H1 (cell line): Measurements from ENCODE around the gene DGKD. TPM values are rescaled to one million over a fixed set of nuclear protein-coding genes. Genes with fewer than 3 reads are reported as not detected.

Experiments used
- CBX5 ChIP-seq: fragments of 300-800, 300-1000 bp; sonication (generic); IDR thresholded peaks from 2 replicates; pipeline ENCODE4 v1.7.1; 2016; ENCODE audit warnings: antibody characterized with exemption, low read length, low read depth
- SAP30 ChIP-seq: fragments of 300-600 bp; sonication (generic); IDR thresholded peaks from 2 replicates; pipeline ENCODE4 v1.7.1; 2012; ENCODE audit warnings: low read length, moderate library complexity, mild to moderate bottlenecking, inconsistent platforms; ENCODE audit not compliant: insufficient read depth, insufficient replicate concordance
- polyA plus RNA-seq, 7 experiments: library from polyadenylated mRNA; depleted of rRNA in 3 of 7; stranded (reverse) in 5 of 7; unstranded in 2 of 7; fragments of >200 nt in 5 of 7; fragments of 200-250 nt in 2 of 7; gene quantifications; 1 replicate in 5 of 7; 2 replicates in 1 of 7; 4 replicates in 1 of 7; pipeline versions ENCODE4 v1.2.1 to v1.2.3, GENCODE V29; 2011 to 2013; ENCODE audit warnings: missing spikeins in 2 of 7, mixed read lengths in 2 of 7
- total RNA-seq: library from RNA; stranded (reverse); fragmentation: NEBNext Ultra II Directional; extraction: Animal tissue kit (Norgen Biotek cat#: 25700); gene quantifications from 2 replicates; pipeline ENCODE4 v1.2.1, GENCODE V29; 2021
- TF ChIP-seq, protein P1 (sequence below): fragments of 300-600 bp; sonication (generic); IDR thresholded peaks from 2 replicates; pipeline ENCODE4 v1.7.1; 2012; ENCODE audit warnings: low read length, moderate library complexity, mild to moderate bottlenecking, inconsistent platforms; ENCODE audit not compliant: insufficient replicate concordance

The DGKD gene
- total and polyA plus RNA-seq, 2 of the 8 experiments (the other 6 are each of a cell fraction or from before 2014, with no cell fraction given), result 7.7 to 30.9 TPM

DNA sequence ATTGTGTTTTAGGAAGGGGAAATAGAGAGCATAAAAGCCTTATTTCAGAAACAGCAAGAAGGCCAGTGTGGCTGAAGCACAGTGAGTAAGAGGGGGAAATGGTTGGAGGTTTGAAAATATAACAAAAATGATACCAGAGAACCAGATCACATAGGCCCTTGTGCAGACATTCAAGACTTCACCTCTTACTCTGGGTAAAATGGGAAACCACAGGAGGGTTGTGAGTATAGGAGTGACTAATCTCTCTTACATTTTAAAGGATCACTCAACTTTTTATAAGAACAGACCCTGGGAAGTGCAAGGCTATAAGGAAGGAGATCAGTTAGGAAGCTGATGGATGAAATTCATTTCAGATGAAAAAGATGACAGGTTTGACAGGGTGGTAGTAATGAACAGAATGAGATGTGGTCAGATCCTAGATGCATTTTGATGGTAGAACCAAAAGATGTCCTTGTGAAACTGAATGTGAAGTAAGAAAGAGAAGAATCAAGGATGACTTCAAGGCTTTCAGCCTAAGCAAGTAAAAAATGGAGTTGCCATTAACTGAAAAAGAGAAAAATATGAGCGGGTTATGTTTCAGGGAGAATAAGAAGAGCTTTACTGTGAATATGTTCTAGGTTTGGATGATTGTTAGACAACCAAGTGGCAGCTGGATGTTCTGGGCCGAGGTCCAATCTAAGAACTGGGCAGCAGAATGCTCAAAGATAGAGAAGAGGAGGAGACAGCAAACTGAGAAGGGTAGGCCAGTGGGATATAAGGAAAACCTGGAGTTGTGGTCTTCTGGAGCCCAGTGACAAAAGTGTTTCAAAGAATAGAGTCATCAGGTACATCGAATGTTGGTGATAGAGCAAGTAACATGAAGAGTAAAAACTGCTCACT lies 147.1 kb downstream of the DGKD start (continued):
- TF ChIP-seq, protein P1, sequence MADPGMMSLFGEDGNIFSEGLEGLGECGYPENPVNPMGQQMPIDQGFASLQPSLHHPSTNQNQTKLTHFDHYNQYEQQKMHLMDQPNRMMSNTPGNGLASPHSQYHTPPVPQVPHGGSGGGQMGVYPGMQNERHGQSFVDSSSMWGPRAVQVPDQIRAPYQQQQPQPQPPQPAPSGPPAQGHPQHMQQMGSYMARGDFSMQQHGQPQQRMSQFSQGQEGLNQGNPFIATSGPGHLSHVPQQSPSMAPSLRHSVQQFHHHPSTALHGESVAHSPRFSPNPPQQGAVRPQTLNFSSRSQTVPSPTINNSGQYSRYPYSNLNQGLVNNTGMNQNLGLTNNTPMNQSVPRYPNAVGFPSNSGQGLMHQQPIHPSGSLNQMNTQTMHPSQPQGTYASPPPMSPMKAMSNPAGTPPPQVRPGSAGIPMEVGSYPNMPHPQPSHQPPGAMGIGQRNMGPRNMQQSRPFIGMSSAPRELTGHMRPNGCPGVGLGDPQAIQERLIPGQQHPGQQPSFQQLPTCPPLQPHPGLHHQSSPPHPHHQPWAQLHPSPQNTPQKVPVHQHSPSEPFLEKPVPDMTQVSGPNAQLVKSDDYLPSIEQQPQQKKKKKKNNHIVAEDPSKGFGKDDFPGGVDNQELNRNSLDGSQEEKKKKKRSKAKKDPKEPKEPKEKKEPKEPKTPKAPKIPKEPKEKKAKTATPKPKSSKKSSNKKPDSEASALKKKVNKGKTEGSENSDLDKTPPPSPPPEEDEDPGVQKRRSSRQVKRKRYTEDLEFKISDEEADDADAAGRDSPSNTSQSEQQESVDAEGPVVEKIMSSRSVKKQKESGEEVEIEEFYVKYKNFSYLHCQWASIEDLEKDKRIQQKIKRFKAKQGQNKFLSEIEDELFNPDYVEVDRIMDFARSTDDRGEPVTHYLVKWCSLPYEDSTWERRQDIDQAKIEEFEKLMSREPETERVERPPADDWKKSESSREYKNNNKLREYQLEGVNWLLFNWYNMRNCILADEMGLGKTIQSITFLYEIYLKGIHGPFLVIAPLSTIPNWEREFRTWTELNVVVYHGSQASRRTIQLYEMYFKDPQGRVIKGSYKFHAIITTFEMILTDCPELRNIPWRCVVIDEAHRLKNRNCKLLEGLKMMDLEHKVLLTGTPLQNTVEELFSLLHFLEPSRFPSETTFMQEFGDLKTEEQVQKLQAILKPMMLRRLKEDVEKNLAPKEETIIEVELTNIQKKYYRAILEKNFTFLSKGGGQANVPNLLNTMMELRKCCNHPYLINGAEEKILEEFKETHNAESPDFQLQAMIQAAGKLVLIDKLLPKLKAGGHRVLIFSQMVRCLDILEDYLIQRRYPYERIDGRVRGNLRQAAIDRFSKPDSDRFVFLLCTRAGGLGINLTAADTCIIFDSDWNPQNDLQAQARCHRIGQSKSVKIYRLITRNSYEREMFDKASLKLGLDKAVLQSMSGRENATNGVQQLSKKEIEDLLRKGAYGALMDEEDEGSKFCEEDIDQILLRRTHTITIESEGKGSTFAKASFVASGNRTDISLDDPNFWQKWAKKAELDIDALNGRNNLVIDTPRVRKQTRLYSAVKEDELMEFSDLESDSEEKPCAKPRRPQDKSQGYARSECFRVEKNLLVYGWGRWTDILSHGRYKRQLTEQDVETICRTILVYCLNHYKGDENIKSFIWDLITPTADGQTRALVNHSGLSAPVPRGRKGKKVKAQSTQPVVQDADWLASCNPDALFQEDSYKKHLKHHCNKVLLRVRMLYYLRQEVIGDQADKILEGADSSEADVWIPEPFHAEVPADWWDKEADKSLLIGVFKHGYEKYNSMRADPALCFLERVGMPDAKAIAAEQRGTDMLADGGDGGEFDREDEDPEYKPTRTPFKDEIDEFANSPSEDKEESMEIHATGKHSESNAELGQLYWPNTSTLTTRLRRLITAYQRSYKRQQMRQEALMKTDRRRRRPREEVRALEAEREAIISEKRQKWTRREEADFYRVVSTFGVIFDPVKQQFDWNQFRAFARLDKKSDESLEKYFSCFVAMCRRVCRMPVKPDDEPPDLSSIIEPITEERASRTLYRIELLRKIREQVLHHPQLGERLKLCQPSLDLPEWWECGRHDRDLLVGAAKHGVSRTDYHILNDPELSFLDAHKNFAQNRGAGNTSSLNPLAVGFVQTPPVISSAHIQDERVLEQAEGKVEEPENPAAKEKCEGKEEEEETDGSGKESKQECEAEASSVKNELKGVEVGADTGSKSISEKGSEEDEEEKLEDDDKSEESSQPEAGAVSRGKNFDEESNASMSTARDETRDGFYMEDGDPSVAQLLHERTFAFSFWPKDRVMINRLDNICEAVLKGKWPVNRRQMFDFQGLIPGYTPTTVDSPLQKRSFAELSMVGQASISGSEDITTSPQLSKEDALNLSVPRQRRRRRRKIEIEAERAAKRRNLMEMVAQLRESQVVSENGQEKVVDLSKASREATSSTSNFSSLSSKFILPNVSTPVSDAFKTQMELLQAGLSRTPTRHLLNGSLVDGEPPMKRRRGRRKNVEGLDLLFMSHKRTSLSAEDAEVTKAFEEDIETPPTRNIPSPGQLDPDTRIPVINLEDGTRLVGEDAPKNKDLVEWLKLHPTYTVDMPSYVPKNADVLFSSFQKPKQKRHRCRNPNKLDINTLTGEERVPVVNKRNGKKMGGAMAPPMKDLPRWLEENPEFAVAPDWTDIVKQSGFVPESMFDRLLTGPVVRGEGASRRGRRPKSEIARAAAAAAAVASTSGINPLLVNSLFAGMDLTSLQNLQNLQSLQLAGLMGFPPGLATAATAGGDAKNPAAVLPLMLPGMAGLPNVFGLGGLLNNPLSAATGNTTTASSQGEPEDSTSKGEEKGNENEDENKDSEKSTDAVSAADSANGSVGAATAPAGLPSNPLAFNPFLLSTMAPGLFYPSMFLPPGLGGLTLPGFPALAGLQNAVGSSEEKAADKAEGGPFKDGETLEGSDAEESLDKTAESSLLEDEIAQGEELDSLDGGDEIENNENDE, result no peak
- TF ChIP-seq CBX5, result no peak
- no peak for TF ChIP-seq SAP30
